GM23338 (cell line): ENCODE measurements around the gene ARPC4.

Experiments used
- CREB1 ChIP-seq: fragments of 250-450 bp; sonication (Bioruptor Pico); IDR thresholded peaks from 2 replicates; pipeline ENCODE4 v1.5.0; 2020; ENCODE audit warnings: low read depth, mild to moderate bottlenecking, moderate library complexity
- EZH2 ChIP-seq: fragments of 200-600 bp; sonication (generic); IDR thresholded peaks from one replicate; pipeline ENCODE4 v1.8.0; 2017; ENCODE audit warnings: antibody characterized with exemption, mild to moderate bottlenecking, low read depth; ENCODE audit not compliant: unreplicated experiment
- EZH2phosphoT487 ChIP-seq: fragments of 200-600 bp; sonication (generic); IDR thresholded peaks from one replicate; pipeline ENCODE4 v1.8.1; 2018; ENCODE audit warnings: antibody characterized with exemption; ENCODE audit not compliant: unreplicated experiment
- JUNB ChIP-seq: IDR thresholded peaks from one replicate; pipeline ENCODE4 v1.6.1; 2016; ENCODE audit warnings: antibody characterized with exemption; ENCODE audit not compliant: unreplicated experiment
- NANOG ChIP-seq: IDR thresholded peaks from 2 replicates; pipeline ENCODE4 v1.6.1; 2016; ENCODE audit warnings: antibody characterized with exemption, borderline replicate concordance
- POLR2AphosphoS5 ChIP-seq: IDR thresholded peaks from 2 replicates; pipeline ENCODE4 v1.6.1; 2016; ENCODE audit warnings: antibody characterized with exemption, low read depth
- TF ChIP-seq, protein P1 (sequence below), 2 experiments: fragments of 200-600 bp in 1 of 2; sonication (generic) in 1 of 2; conservative IDR thresholded peaks; 2 replicates each; pipeline versions ENCODE4 v1.5.1 to v1.6.1; 2016 to 2017; ENCODE audit warnings: antibody characterized with exemption in 2 of 2, low read depth in 2 of 2, mild to moderate bottlenecking in 2 of 2, moderate library complexity in 1 of 2
- TF ChIP-seq, protein P2 (sequence below): IDR thresholded peaks from 2 replicates; pipeline ENCODE4 v1.6.1; 2016; ENCODE audit warnings: antibody characterized with exemption

DNA sequence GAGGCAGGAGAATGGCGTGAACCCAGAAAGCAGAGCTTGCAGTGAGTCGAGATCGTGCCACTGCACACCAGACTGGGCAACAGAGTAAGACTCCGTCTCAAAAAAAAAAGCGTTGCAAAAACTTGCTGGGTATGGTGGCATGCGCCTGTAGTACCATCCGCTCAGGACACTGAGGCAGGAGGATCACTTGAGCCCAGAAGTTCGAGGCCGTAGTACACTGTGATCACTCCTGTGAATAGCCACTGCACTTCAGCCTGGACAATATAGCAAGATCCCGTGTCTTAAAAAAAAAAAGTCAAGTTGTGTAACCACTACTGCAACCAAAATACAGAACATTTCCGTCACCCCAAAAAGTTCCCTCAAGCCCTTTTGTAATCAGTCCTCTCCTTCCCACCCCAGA, 1.5 kb downstream of the ARPC4 start:
- TF ChIP-seq, protein P1, sequence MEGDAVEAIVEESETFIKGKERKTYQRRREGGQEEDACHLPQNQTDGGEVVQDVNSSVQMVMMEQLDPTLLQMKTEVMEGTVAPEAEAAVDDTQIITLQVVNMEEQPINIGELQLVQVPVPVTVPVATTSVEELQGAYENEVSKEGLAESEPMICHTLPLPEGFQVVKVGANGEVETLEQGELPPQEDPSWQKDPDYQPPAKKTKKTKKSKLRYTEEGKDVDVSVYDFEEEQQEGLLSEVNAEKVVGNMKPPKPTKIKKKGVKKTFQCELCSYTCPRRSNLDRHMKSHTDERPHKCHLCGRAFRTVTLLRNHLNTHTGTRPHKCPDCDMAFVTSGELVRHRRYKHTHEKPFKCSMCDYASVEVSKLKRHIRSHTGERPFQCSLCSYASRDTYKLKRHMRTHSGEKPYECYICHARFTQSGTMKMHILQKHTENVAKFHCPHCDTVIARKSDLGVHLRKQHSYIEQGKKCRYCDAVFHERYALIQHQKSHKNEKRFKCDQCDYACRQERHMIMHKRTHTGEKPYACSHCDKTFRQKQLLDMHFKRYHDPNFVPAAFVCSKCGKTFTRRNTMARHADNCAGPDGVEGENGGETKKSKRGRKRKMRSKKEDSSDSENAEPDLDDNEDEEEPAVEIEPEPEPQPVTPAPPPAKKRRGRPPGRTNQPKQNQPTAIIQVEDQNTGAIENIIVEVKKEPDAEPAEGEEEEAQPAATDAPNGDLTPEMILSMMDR (conservative IDR thresholded peaks at IDR 0.05; ENCODE audit: low read depth in 2 of 2): no peak
- TF ChIP-seq POLR2AphosphoS5: no peak
- TF ChIP-seq, protein P2, sequence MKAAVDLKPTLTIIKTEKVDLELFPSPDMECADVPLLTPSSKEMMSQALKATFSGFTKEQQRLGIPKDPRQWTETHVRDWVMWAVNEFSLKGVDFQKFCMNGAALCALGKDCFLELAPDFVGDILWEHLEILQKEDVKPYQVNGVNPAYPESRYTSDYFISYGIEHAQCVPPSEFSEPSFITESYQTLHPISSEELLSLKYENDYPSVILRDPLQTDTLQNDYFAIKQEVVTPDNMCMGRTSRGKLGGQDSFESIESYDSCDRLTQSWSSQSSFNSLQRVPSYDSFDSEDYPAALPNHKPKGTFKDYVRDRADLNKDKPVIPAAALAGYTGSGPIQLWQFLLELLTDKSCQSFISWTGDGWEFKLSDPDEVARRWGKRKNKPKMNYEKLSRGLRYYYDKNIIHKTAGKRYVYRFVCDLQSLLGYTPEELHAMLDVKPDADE: no peak
- no peak for TF ChIP-seq EZH2
- TF ChIP-seq CREB1 (CRISPR knock-in tag): no peak
- TF ChIP-seq NANOG: no peak
- TF ChIP-seq EZH2phosphoT487: no peak
- no peak for TF ChIP-seq JUNB
